GM21360 (cell line): ENCODE measurements around the gene VPS37C.
A peak's percentile ranks its signal among the peaks of the same experiment; 100 is the strongest.

ENCODE experiments used
- ATAC-seq: cut with Tn5 transposase; IDR thresholded peaks from one replicate; pipeline ENCODE4 v1.9.1; 2021; ENCODE audit warnings: mild to moderate bottlenecking, moderate library complexity; ENCODE audit not compliant: unreplicated experiment

Gene VPS37C

GRCh38 chr11:61134801-61135257 lies 26.4 kb downstream of the VPS37C start:
- no peak for ATAC-seq

GRCh38 chr11:61133956-61134662 lies 27.1 kb downstream of the VPS37C start:
- ATAC-seq: no peak

GRCh38 chr11:61133145-61133544 lies 28.1 kb downstream of the VPS37C start:
- no peak for ATAC-seq

- no peak for ATAC-seq
These were observed 28.6 kb downstream of the VPS37C start for GRCh38 chr11:61132646-61133045.

- ATAC-seq: no peak
These were observed 29.1 kb downstream of the VPS37C start for GRCh38 chr11:61131998-61132555.

GRCh38 chr11:61131586-61131985 lies 29.6 kb downstream of the VPS37C start:
- no peak for ATAC-seq

GRCh38 chr11:61131186-61131585 lies 30.0 kb downstream of the VPS37C start:
- no peak for ATAC-seq

- ATAC-seq: peak; percentile 84
These were observed 31.3 kb downstream of the VPS37C start for GRCh38 chr11:61129639-61130523.

GRCh38 chr11:61128947-61129638 lies 32.1 kb downstream of the VPS37C start:
- ATAC-seq: no peak

- no peak for ATAC-seq
These were observed 33.2 kb downstream of the VPS37C start for GRCh38 chr11:61127991-61128390.

GRCh38 chr11:61126256-61126655 lies 35.0 kb downstream of the VPS37C start:
- ATAC-seq: no peak

- no peak for ATAC-seq
These were observed 35.9 kb downstream of the VPS37C start for GRCh38 chr11:61125310-61125684.

- ATAC-seq: no peak
These were observed 36.5 kb downstream of the VPS37C start for GRCh38 chr11:61124574-61125309.

- ATAC-seq: no peak
These were observed 37.3 kb downstream of the VPS37C start for GRCh38 chr11:61123775-61124571.

GRCh38 chr11:61122761-61123160 lies 38.5 kb downstream of the VPS37C start:
- no peak for ATAC-seq

GRCh38 chr11:61121917-61122316 lies 39.3 kb downstream of the VPS37C start:
- no peak for ATAC-seq

GRCh38 chr11:61121192-61121831 lies 39.9 kb downstream of the VPS37C start:
- ATAC-seq: no peak

- no peak for ATAC-seq
These were observed 40.5 kb downstream of the VPS37C start for GRCh38 chr11:61120706-61121191.

- ATAC-seq: no peak
These were observed 41.0 kb downstream of the VPS37C start for GRCh38 chr11:61120099-61120705.
